Thoracic aorta (tissue), 2 donors: ENCODE measurements around the gene SMTN. TPM values are rescaled to one million over a fixed set of nuclear protein-coding genes. Genes with fewer than 3 reads are reported as not detected.
"Not testable (repeated sequence)": the region's sequence is repeated elsewhere in the genome, so short reads cannot be mapped to it uniquely, and the experiment has no call there.

Experiments
- ATAC-seq: fragments of 150-250 bp; one replicate; pipeline ENCODE4 v1.8.0; 2017; ENCODE audit warnings: low read depth; ENCODE audit not compliant: insufficient number of reproducible peaks, low FRiP score
- DNase-seq: peaks from one replicate; pipeline ENCODE4 v3.0.0-alpha.2; 2020; ENCODE audit warnings: low spot score
- H3K27ac ChIP-seq, 2 donors: fragments of 200-600 bp; sonication (generic); 1 replicate in 1 of 2; 2 replicates in 1 of 2; pipeline ENCODE4 v1.5.1; 2016; ENCODE audit warnings: mild to moderate bottlenecking in 2 of 2, moderate library complexity in 2 of 2
- H3K27me3 ChIP-seq: fragments of 200-600 bp; sonication (generic); replicated peaks from 2 replicates; pipeline ENCODE4 v1.6.0; 2016; ENCODE audit warnings: mild to moderate bottlenecking; ENCODE audit not compliant: insufficient read depth
- H3K36me3 ChIP-seq: fragments of 200-600 bp; sonication (generic); one replicate; pipeline ENCODE4 v1.5.1; 2016
- H3K4me1 ChIP-seq, 2 donors: fragments of 200-600 bp; sonication (generic); 1 replicate in 1 of 2; 2 replicates in 1 of 2; pipeline versions ENCODE4 v1.5.1 to v1.6.0; 2016; ENCODE audit warnings: low read depth in 2 of 2, mild to moderate bottlenecking in 1 of 2; ENCODE audit not compliant: control insufficient read depth in 1 of 2
- H3K4me3 ChIP-seq: fragments of 200-600 bp; sonication (generic); 2 replicates; pipeline ENCODE4 v1.5.1; 2016; ENCODE audit warnings: mild to moderate bottlenecking
- H3K9me3 ChIP-seq: fragments of 200-600 bp; sonication (generic); 2 replicates; pipeline ENCODE4 v1.5.1; 2016
- total RNA-seq, 2 donors: library from RNA; depleted of rRNA; stranded (reverse); fragments of >200 nt; gene quantifications; one replicate each; pipeline versions ENCODE4 v1.1.0 to v1.2.3, GENCODE V29; 2016
- TF ChIP-seq, protein P1 (sequence below): fragments of 200-600 bp; sonication (generic); IDR thresholded peaks from one replicate; pipeline ENCODE4 v1.5.1; 2019; ENCODE audit warnings: antibody characterized with exemption

Gene SMTN
- total RNA-seq, 2 donors from 2014 or later, result 632 to 946 TPM

DNA sequence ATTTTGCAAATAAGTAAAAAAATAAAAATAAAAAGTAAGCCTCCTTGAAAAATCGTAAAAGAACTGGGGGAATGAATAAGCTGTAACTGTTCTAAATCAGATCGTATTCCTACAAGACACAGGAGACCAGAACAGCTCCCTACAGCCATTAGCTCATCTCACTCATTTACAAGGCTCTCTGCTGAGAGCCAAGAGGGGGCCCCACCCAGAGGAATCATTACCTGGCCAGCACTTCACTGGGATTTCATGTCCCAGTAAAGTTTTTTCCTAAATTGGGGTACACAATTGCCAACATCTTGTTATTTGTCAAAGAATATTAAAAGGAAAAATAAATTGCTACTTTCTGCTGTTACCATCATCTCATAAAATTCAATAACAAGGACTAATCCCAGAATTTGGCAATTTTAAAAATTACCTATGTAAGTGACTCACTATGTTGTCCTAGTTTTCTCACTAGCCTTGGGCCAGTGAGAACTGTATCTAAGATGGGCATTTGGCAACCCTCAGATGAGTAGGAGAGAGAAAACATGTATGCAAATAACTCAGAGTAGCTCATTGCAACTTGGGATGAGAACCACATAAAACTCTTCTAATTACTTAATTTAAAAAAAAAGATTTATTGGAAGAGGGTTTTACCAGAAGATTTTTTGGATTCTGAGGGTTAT, 18.4 kb upstream of the SMTN start:
- H3K36me3 ChIP-seq, result no peaks in the 10 kb centered on the region
- H3K4me3 ChIP-seq, result no peak overlapping the region
- H3K27ac ChIP-seq, result no peak overlapping the region
- no peaks in the 10 kb centered on the region for H3K9me3 ChIP-seq
- H3K27me3 ChIP-seq, result no peaks in the 10 kb centered on the region
- TF ChIP-seq, protein P1, sequence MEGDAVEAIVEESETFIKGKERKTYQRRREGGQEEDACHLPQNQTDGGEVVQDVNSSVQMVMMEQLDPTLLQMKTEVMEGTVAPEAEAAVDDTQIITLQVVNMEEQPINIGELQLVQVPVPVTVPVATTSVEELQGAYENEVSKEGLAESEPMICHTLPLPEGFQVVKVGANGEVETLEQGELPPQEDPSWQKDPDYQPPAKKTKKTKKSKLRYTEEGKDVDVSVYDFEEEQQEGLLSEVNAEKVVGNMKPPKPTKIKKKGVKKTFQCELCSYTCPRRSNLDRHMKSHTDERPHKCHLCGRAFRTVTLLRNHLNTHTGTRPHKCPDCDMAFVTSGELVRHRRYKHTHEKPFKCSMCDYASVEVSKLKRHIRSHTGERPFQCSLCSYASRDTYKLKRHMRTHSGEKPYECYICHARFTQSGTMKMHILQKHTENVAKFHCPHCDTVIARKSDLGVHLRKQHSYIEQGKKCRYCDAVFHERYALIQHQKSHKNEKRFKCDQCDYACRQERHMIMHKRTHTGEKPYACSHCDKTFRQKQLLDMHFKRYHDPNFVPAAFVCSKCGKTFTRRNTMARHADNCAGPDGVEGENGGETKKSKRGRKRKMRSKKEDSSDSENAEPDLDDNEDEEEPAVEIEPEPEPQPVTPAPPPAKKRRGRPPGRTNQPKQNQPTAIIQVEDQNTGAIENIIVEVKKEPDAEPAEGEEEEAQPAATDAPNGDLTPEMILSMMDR, result no peak
- no peak for DNase-seq
- H3K4me1 ChIP-seq, result no peaks in the 10 kb centered on the region
- ATAC-seq, result no peak

DNA sequence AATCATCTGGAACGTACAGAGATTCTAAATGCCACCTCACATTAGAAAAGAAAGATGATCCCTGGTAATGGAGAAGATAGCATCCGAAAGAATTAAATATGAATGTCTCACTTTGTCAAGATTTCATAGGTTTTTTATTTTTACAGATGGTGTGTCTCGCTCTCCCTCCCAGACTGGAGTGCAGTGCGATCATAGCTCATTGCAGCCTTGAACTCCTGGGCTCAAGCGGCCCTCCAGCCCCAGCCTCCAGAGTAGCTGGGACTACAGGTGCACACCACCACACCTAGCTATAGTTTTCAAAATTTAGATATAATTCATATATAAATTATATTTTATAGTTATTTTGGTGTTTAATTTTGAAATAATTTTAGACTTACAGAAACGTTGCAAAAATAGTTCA, 16.7 kb upstream of the SMTN start:
- no peak for DNase-seq
- Histone ChIP-seq H3K9me3 (no peaks in the 10 kb centered on the region), H3K36me3 (no peaks in the 10 kb centered on the region), H3K4me1 (no peaks in the 10 kb centered on the region), H3K4me3 (no peak overlapping the region), H3K27ac (no peak overlapping the region), H3K27me3 (no peaks in the 10 kb centered on the region)
- TF ChIP-seq, protein P1, result no peak
- no peak for ATAC-seq

DNA sequence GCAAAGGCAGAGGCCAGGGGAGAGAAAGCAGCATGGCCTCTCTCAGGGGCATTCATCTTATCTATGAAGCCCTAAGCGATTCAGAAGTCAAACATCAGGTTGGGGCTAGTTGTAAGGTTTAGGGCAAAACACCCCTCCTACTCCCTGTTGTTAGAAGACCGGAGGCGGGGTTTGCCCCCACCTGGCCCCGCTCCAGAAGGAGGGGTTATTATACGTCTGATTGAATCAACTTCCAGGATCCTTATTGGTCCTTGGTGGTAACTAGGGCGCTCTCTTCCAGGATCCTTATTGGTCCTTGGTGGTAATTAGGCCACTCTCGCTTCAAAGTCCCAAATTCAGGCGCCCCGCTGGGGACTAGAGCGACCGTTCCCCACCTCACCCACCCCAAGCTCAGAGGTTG, 12.1 kb upstream of the SMTN start:
- H3K4me1 ChIP-seq, result no peaks in the 10 kb centered on the region
- H3K36me3 ChIP-seq, result no peaks in the 10 kb centered on the region

DNA sequence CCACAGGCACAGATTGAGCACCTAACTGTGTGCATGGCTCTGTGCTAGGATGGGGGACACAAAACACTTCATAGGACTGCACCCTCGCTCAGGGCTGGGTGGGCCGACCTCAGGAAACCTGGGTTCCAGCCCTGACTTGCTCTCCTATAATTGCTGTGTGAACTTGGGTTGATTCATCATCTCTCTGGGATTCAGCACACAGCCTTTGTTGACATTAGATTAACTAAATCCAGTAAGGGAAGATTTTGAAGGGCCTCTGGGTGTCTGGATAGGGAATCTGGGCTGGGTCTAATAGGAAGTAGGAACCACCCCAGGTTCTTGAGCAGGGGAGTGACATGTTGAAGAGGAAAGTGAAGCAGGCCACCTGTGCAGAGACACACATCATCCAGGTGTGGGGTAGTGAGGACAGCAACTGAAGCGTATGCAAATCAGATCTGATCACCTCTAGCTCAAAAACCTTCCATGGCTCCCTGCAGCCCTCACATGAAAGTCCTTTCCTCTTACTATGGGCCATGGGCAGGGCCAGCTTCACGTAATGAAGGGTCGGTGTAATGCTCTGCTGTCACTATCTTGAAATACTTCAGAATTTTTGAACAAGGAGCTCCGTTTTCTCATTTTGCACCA, 11.3 kb upstream of the SMTN start:
- DNase-seq, H3K27ac ChIP-seq, H3K27me3 ChIP-seq, ATAC-seq, H3K9me3 ChIP-seq, H3K4me3 ChIP-seq, H3K36me3 ChIP-seq, H3K4me1 ChIP-seq: not testable (repeated sequence)

More for the DNA sequence above, 12.1 kb upstream of the SMTN start:
- Histone ChIP-seq H3K9me3 (no peaks in the 10 kb centered on the region), H3K4me3 (no peak overlapping the region), H3K27ac (no peak overlapping the region), H3K27me3 (no peaks in the 10 kb centered on the region)
- TF ChIP-seq, protein P1, result no peak
- no peak for ATAC-seq
- DNase-seq, result no peak

DNA sequence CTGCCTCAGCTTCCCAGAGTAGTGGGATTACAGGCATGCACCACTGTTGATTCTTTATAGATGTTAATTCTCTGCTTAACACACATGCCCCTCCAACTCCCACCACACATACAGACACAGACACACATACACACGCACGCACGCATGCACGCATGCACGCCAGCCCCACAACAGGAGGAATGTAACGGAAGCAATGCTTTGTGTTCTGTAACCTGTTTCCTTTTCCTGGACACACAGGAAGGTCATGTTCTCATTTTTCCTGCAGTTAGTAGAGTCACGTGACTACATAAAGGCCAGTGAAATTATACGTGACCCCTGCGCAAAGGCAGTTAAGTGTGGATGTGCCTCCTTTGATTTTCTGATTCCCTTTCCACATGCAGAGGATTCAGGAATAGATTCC, 8.0 kb upstream of the SMTN start:
- not testable (repeated sequence) for ATAC-seq, H3K27ac ChIP-seq, DNase-seq, H3K36me3 ChIP-seq, H3K27me3 ChIP-seq, H3K9me3 ChIP-seq, H3K4me3 ChIP-seq
- peaks cover 3 to 20% of the 10 kb centered on the region in 2 donors for H3K4me1 ChIP-seq

DNA sequence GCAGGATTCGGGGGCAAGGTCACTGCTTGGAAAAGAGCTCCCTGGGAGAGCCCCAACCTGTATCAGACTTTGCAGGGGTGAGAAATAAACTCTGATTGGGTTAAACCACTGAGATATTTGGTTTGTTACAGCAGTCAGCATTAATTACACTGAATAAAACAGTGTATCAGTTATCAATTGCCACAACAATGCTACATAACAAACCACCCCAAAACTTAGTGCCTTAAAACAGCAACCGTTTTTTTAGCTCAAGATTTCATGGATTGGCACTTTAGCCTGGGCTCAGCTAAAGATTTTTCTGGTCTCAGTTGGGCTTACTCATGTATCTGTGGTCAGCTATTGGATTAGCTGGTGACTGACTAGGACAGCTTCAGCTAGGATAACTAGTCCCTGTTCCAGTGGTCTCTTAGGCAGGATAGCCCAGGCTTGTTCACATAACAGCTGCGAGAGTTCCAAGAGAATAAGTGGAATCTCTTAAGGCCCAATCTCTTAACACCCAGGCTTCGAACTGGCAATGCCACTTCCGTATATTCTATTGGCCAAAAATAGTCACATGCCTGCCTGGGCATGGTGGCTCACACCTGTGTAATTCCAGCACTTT, 7.5 kb upstream of the SMTN start:
- H3K36me3 ChIP-seq, H3K27me3 ChIP-seq, ATAC-seq, H3K9me3 ChIP-seq, DNase-seq, H3K4me3 ChIP-seq: not testable (repeated sequence)
- peaks cover 3 to 20% of the 10 kb centered on the region in 2 donors for H3K4me1 ChIP-seq
- H3K27ac ChIP-seq, result peak overlapping the region in 1 of 2 donors; percentile 21
